SU-DHL-6 (cell line): Measurements from ENCODE around the gene OXTR.

Experiments
- EZH2phosphoT487 ChIP-seq: fragments of 200-600 bp; sonication (generic), shearing (Covaris generic); conservative IDR thresholded peaks from 2 replicates; pipeline ENCODE4 v1.6.1; 2018; ENCODE audit warnings: mild to moderate bottlenecking, antibody characterized with exemption, low read length, moderate library complexity, mixed read lengths
- TF ChIP-seq, protein P1 (sequence below): fragments of 200-600 bp; sonication (generic); IDR thresholded peaks from one replicate; pipeline ENCODE4 v1.5.1; 2017; ENCODE audit warnings: antibody characterized with exemption, mild to moderate bottlenecking, low read length, moderate library complexity; ENCODE audit not compliant: insufficient read depth, poor library complexity, severe bottlenecking

- TF ChIP-seq, protein P1, sequence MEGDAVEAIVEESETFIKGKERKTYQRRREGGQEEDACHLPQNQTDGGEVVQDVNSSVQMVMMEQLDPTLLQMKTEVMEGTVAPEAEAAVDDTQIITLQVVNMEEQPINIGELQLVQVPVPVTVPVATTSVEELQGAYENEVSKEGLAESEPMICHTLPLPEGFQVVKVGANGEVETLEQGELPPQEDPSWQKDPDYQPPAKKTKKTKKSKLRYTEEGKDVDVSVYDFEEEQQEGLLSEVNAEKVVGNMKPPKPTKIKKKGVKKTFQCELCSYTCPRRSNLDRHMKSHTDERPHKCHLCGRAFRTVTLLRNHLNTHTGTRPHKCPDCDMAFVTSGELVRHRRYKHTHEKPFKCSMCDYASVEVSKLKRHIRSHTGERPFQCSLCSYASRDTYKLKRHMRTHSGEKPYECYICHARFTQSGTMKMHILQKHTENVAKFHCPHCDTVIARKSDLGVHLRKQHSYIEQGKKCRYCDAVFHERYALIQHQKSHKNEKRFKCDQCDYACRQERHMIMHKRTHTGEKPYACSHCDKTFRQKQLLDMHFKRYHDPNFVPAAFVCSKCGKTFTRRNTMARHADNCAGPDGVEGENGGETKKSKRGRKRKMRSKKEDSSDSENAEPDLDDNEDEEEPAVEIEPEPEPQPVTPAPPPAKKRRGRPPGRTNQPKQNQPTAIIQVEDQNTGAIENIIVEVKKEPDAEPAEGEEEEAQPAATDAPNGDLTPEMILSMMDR, result no peak
- no peak for TF ChIP-seq EZH2phosphoT487
These were observed 31.6 kb downstream of the OXTR start for GRCh38 chr3:8737823-8738222.
